Neural cell (in vitro differentiated cells): ENCODE data around the gene CDK13. TPM values are rescaled to one million over a fixed set of nuclear protein-coding genes. Genes with fewer than 3 reads are reported as not detected.

Experiments
- H2AFZ ChIP-seq: fragments of 200-600, 300-800 bp; sonication (generic), shearing (Covaris generic); 2 replicates; pipeline ENCODE4 v1.6.0; 2014; ENCODE audit warnings: low read depth, mild to moderate bottlenecking, antibody characterized with exemption, low read length, moderate library complexity
- H3F3A ChIP-seq: fragments of 200-600 bp; shearing (Covaris generic); 2 replicates; pipeline ENCODE4 v1.6.1; 2016; ENCODE audit warnings: mild to moderate bottlenecking, moderate library complexity, mixed read lengths, antibody characterized with exemption, low read length; ENCODE audit not compliant: insufficient read depth, poor library complexity, severe bottlenecking
- H3K27ac ChIP-seq: fragments of 200-600, 300-800 bp; sonication (generic), shearing (Covaris generic); 2 replicates; pipeline ENCODE4 v1.5.1; 2014; ENCODE audit warnings: mild to moderate bottlenecking, low read length, moderate library complexity
- H3K27me3 ChIP-seq: fragments of 300-800, 200-600 bp; sonication (generic), shearing (Covaris generic); 2 replicates; pipeline ENCODE4 v1.6.0; 2014; ENCODE audit warnings: mild to moderate bottlenecking, low read depth, low read length, moderate library complexity; ENCODE audit not compliant: insufficient read depth
- H3K36me3 ChIP-seq: fragments of 300-800, 200-600 bp; sonication (generic), shearing (Covaris generic); 2 replicates; pipeline ENCODE4 v1.5.1; 2014; ENCODE audit warnings: mild to moderate bottlenecking, antibody characterized with exemption, low read length, moderate library complexity; ENCODE audit not compliant: insufficient read depth
- H3K4me2 ChIP-seq: fragments of 300-800, 200-600 bp; sonication (generic), shearing (Covaris generic); 2 replicates; pipeline ENCODE4 v1.6.0; 2014; ENCODE audit warnings: mild to moderate bottlenecking, low read length
- H3K4me3 ChIP-seq: fragments of 300-800, 200-600 bp; sonication (generic), shearing (Covaris generic); 2 replicates; pipeline ENCODE4 v1.5.1; 2014; ENCODE audit warnings: mild to moderate bottlenecking, low read length, moderate library complexity
- H3K79me2 ChIP-seq: fragments of 200-600 bp; shearing (Covaris generic); replicated peaks from 2 replicates; pipeline ENCODE4 v1.6.0; 2014; ENCODE audit warnings: mild to moderate bottlenecking, low read length, moderate library complexity; ENCODE audit not compliant: insufficient read depth
- H3K9ac ChIP-seq: fragments of 300-800, 200-600 bp; sonication (generic), shearing (Covaris generic); 2 replicates; pipeline ENCODE4 v1.6.1; 2016; ENCODE audit warnings: mild to moderate bottlenecking, low read length, mixed read lengths
- H3K9me2 ChIP-seq: fragments of 200-600 bp; shearing (Covaris generic); 2 replicates; pipeline ENCODE4 v1.6.1; 2016; ENCODE audit warnings: mild to moderate bottlenecking, low read length, mixed read lengths; ENCODE audit not compliant: insufficient read depth
- H3K9me3 ChIP-seq: fragments of 200-600, 300-800 bp; sonication (generic), shearing (Covaris generic); 2 replicates; pipeline ENCODE4 v1.6.1; 2016; ENCODE audit warnings: mild to moderate bottlenecking, mixed run types, low read length, moderate library complexity, mixed read lengths
- H4K20me1 ChIP-seq: fragments of 200-600 bp; shearing (Covaris generic); 2 replicates; pipeline ENCODE4 v1.6.1; 2016; ENCODE audit warnings: mild to moderate bottlenecking, mixed run types; ENCODE audit not compliant: insufficient read depth
- EP300 ChIP-seq: fragments of 450-650 bp; conservative IDR thresholded peaks from 2 replicates; pipeline ENCODE4 v1.6.1; 2014; ENCODE audit warnings: antibody characterized with exemption, mild to moderate bottlenecking, moderate library complexity; ENCODE audit not compliant: poor library complexity, severe bottlenecking
- EZH2 ChIP-seq: fragments of 200-600, 300-800 bp; shearing (Covaris generic), sonication (generic); IDR thresholded peaks from 2 replicates; pipeline ENCODE4 v1.6.1; 2014; ENCODE audit warnings: antibody characterized with exemption, low read length, borderline replicate concordance, mild to moderate bottlenecking; ENCODE audit not compliant: insufficient read depth, poor library complexity, severe bottlenecking
- MXI1 ChIP-seq: fragments of 450-650 bp; conservative IDR thresholded peaks from 2 replicates; pipeline ENCODE4 v1.6.1; 2014; ENCODE audit warnings: antibody characterized with exemption, mild to moderate bottlenecking; ENCODE audit not compliant: poor library complexity, severe bottlenecking
- POLR2AphosphoS5 ChIP-seq: IDR thresholded peaks from 2 replicates; pipeline ENCODE4 v1.6.1; 2012
- RAD21 ChIP-seq: fragments of 450-650 bp; conservative IDR thresholded peaks from 2 replicates; pipeline ENCODE4 v1.6.1; 2014; ENCODE audit warnings: antibody characterized with exemption, mild to moderate bottlenecking, moderate library complexity
- SMC3 ChIP-seq: fragments of 450-650 bp; conservative IDR thresholded peaks from 2 replicates; pipeline ENCODE4 v1.6.1; 2014; ENCODE audit warnings: antibody characterized with exemption, mild to moderate bottlenecking, moderate library complexity; ENCODE audit not compliant: poor library complexity
- TAF1 ChIP-seq: IDR thresholded peaks from 2 replicates; pipeline ENCODE4 v1.6.1; 2012; ENCODE audit warnings: low read depth
- polyA plus RNA-seq: library from polyadenylated mRNA; depleted of rRNA; stranded (reverse); fragments of >200 nt; gene quantifications from 2 replicates; pipeline ENCODE4 v1.2.3, GENCODE V29; 2014
- TF ChIP-seq, protein P1 (sequence below): fragments of 450-650 bp; IDR thresholded peaks from 2 replicates; pipeline ENCODE4 v1.5.1; 2014; ENCODE audit warnings: antibody characterized with exemption, mild to moderate bottlenecking, moderate library complexity; ENCODE audit not compliant: poor library complexity, severe bottlenecking
- TF ChIP-seq, protein P2 (sequence below): IDR thresholded peaks from 2 replicates; pipeline ENCODE4 v1.6.1; 2012; ENCODE audit warnings: borderline replicate concordance

CDK13 gene
- polyA plus RNA-seq, 1 donor from 2014 or later = 27.0 TPM

DNA sequence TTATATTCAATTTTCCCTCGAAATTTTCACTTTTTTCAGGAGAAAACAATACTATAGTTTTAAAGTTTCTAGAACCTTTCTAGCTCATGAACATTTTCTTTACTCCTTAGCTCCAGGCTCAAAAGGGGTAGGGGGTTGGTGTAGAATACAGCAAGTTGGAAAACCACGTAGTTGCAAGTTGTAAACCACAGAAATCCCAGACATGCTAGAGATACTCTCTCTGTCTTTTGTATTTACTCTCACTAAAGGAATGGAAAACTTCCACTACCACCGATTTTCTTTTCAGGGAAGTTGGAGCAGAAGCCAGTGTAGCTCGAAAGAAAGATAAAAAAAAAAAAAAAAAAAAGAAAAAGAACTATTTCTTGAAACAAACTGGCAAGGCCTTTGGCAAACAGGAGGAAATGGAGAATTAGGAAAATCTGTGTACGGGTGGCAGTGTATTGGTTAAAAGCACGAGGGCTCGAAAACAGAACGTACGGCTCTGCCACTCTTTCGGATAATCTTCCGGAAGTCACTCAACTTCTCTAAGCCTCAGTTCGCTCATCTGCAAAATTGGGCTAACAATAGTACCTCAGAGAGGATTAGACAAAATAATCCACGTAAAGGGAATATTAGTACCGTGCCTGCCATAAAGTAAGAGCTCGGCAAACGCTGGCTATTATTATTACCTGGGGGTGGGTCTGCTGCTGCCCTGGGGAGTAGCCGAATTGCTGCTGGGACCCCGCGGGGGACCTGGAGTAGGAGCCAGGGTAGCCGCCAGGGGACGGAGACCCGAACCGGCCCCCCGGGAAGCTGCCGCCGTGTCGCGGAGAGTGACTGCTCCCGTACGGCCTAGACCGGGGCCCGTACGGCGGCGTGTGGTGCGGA lies 183.7 kb downstream of the CDK13 start:
- Histone ChIP-seq H2AFZ (peak overlapping the region; percentile 98), H3K4me3 (peak overlapping the region; percentile 94), H3K9me2 (no peaks in the 10 kb centered on the region), H3K27ac (peak overlapping the region; percentile 91), H3K36me3 (no peaks in the 10 kb centered on the region), H3K4me2 (peak overlapping the region; percentile 85), H4K20me1 (no peaks in the 10 kb centered on the region), H3F3A (no peaks in the 10 kb centered on the region), H3K9me3 (no peaks in the 10 kb centered on the region), H3K27me3 (no peaks in the 10 kb centered on the region), H3K9ac (peak overlapping the region; percentile 86), H3K79me2 (peaks cover 33% of the 10 kb centered on the region)
- TF ChIP-seq, protein P1, sequence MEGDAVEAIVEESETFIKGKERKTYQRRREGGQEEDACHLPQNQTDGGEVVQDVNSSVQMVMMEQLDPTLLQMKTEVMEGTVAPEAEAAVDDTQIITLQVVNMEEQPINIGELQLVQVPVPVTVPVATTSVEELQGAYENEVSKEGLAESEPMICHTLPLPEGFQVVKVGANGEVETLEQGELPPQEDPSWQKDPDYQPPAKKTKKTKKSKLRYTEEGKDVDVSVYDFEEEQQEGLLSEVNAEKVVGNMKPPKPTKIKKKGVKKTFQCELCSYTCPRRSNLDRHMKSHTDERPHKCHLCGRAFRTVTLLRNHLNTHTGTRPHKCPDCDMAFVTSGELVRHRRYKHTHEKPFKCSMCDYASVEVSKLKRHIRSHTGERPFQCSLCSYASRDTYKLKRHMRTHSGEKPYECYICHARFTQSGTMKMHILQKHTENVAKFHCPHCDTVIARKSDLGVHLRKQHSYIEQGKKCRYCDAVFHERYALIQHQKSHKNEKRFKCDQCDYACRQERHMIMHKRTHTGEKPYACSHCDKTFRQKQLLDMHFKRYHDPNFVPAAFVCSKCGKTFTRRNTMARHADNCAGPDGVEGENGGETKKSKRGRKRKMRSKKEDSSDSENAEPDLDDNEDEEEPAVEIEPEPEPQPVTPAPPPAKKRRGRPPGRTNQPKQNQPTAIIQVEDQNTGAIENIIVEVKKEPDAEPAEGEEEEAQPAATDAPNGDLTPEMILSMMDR = no peak
- TF ChIP-seq SMC3 = no peak
- TF ChIP-seq MXI1 = no peak
- no peak for TF ChIP-seq RAD21
- TF ChIP-seq POLR2AphosphoS5 = no peak
- TF ChIP-seq EZH2 = no peak
- TF ChIP-seq, protein P2, sequence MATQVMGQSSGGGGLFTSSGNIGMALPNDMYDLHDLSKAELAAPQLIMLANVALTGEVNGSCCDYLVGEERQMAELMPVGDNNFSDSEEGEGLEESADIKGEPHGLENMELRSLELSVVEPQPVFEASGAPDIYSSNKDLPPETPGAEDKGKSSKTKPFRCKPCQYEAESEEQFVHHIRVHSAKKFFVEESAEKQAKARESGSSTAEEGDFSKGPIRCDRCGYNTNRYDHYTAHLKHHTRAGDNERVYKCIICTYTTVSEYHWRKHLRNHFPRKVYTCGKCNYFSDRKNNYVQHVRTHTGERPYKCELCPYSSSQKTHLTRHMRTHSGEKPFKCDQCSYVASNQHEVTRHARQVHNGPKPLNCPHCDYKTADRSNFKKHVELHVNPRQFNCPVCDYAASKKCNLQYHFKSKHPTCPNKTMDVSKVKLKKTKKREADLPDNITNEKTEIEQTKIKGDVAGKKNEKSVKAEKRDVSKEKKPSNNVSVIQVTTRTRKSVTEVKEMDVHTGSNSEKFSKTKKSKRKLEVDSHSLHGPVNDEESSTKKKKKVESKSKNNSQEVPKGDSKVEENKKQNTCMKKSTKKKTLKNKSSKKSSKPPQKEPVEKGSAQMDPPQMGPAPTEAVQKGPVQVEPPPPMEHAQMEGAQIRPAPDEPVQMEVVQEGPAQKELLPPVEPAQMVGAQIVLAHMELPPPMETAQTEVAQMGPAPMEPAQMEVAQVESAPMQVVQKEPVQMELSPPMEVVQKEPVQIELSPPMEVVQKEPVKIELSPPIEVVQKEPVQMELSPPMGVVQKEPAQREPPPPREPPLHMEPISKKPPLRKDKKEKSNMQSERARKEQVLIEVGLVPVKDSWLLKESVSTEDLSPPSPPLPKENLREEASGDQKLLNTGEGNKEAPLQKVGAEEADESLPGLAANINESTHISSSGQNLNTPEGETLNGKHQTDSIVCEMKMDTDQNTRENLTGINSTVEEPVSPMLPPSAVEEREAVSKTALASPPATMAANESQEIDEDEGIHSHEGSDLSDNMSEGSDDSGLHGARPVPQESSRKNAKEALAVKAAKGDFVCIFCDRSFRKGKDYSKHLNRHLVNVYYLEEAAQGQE = no peak
- TF ChIP-seq TAF1 = no peak
- no peak for TF ChIP-seq EP300

GRCh38 chr7:40134428-40135316 lies 184.6 kb downstream of the CDK13 start, which contains the start of the genes MPLKIP and SUGCT:
Gene MPLKIP (minus strand): TSS chr7:40134622. CDS start chr7:40134567, 55 bp downstream.
Gene SUGCT (plus strand): TSS chr7:40135005.
- H3K9ac ChIP-seq = peak within 1 kb of the TSS; percentile 86
- H3K27me3 ChIP-seq = no peaks in the 10 kb centered on the region
- no peaks in the 10 kb centered on the region for H3F3A ChIP-seq
- H3K27ac ChIP-seq = peak within 1 kb of the TSS; percentile 91
- H3K36me3 ChIP-seq = no peaks in the 10 kb centered on the region
- H4K20me1 ChIP-seq = no peaks in the 10 kb centered on the region
- no peaks in the 10 kb centered on the region for H3K9me3 ChIP-seq
- peak within 1 kb of the TSS; percentile 98 for H2AFZ ChIP-seq
- H3K9me2 ChIP-seq = no peaks in the 10 kb centered on the region
- TF ChIP-seq EZH2 = no peak
- TF ChIP-seq, protein P1 = peak; percentile 99
- TF ChIP-seq RAD21 = peak; percentile 64
- peak; percentile 76 for TF ChIP-seq SMC3
- peak; percentile 67 for TF ChIP-seq EP300
- TF ChIP-seq POLR2AphosphoS5 = peak; percentile 91
- TF ChIP-seq, protein P2 = peak; percentile 90
- TF ChIP-seq TAF1 = peak; percentile 96
- TF ChIP-seq MXI1 = peak; percentile 79
- peak within 1 kb of the TSS; percentile 94 for H3K4me3 ChIP-seq
- H3K4me2 ChIP-seq = peak within 1 kb of the TSS; percentile 85
- peaks cover 33% of the 10 kb centered on the region for H3K79me2 ChIP-seq
